WERI-Rb-1 (cell line): ENCODE data around the gene STIM1.
A peak's percentile ranks its signal among the peaks of the same experiment; 100 is the strongest.

Experiments used
- DNase-seq: peaks from one replicate; pipeline ENCODE4 v3.0.0-alpha.2; 2020
- H3K27ac ChIP-seq: fragments of 250-450 bp; sonication (Bioruptor Pico); 2 replicates; pipeline ENCODE4 v1.5.1; 2020; ENCODE audit warnings: mild to moderate bottlenecking, moderate library complexity
- H3K27me3 ChIP-seq: fragments of 250-450 bp; sonication (Bioruptor Pico); 2 replicates; pipeline ENCODE4 v1.5.1; 2021; ENCODE audit warnings: mild to moderate bottlenecking, low read depth, moderate library complexity; ENCODE audit not compliant: insufficient read depth, severe bottlenecking
- H3K36me3 ChIP-seq: fragments of 250-450 bp; sonication (Bioruptor Pico); 2 replicates; pipeline ENCODE4 v1.5.1; 2020; ENCODE audit warnings: mild to moderate bottlenecking, moderate library complexity
- H3K4me3 ChIP-seq: 2 replicates; pipeline ENCODE4 v1.5.1; 2011; ENCODE audit warnings: low read depth, mild to moderate bottlenecking, control low read depth, low read length
- H3K9me3 ChIP-seq: fragments of 250-450 bp; sonication (Bioruptor Pico); 2 replicates; pipeline ENCODE4 v1.5.1; 2021; ENCODE audit warnings: mild to moderate bottlenecking, moderate library complexity; ENCODE audit not compliant: severe bottlenecking
- TF ChIP-seq, protein P1 (sequence below): IDR thresholded peaks from 2 replicates; pipeline ENCODE4 v1.5.1; 2011; ENCODE audit warnings: low read depth, mild to moderate bottlenecking, control low read depth, inconsistent platforms, low read length

The STIM1 gene

DNA sequence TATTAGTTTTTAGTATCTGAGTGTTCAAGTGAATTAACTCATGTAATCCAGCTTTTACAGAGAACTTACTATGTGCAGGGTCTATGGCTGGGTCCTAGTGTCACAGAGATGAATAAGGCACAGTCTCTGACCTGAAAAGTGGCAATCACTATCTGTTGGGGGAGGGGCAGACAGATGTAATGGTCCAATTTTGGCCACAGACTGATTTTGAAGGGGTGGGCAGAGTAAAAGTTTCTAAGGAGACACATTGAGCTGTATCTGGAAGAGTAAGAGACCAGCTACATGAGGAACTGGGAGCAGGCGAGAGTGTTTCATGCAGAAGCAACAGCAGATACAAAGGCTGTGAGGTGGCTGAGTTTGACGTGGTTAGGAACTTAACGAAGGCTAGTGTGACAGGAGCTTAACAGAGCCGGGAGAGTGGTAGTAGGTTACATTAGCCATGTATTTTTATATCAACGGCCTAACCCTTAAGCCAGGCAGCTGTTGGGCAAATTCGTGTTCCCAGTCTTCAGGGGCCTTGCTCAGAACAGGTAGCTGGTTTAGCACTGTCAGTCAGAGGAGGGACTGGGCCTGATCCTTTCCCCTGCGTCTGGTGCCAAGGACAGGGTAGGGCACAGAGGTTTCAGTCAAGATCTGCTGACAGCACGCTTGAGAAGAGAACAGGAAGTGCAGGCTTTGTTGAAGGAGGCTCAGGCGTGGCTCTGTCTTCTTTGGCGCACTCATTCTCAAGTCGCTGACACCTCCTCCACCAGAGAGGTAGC is 1.4 kb upstream of the STIM1 start:
- Histone ChIP-seq H3K27ac (peak overlapping the region; percentile 89), H3K36me3 (no peaks in the 10 kb centered on the region), H3K4me3 (peak overlapping the region; percentile 26; the same call in 1 of the 2 replicates), H3K9me3 (no peaks in the 10 kb centered on the region), H3K27me3 (no peaks in the 10 kb centered on the region)
- TF ChIP-seq, protein P1, sequence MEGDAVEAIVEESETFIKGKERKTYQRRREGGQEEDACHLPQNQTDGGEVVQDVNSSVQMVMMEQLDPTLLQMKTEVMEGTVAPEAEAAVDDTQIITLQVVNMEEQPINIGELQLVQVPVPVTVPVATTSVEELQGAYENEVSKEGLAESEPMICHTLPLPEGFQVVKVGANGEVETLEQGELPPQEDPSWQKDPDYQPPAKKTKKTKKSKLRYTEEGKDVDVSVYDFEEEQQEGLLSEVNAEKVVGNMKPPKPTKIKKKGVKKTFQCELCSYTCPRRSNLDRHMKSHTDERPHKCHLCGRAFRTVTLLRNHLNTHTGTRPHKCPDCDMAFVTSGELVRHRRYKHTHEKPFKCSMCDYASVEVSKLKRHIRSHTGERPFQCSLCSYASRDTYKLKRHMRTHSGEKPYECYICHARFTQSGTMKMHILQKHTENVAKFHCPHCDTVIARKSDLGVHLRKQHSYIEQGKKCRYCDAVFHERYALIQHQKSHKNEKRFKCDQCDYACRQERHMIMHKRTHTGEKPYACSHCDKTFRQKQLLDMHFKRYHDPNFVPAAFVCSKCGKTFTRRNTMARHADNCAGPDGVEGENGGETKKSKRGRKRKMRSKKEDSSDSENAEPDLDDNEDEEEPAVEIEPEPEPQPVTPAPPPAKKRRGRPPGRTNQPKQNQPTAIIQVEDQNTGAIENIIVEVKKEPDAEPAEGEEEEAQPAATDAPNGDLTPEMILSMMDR = no peak
- peak; percentile 40 for DNase-seq

DNA sequence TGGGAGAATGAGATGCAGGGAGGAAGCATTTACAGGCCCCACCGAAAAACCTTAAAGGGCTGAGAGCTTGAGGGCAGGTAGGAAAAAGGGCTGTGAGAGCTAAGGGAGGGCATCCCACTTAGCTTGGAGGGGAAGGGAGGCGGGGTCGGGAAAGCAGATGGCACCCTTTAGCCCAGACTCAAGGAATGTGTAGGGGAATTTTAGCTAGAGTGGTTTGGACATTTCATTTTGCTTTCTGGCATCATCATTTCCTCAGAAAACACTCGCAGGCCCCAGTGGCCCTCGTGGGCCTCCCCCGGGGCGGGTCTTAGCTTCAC is 846 bp upstream of the STIM1 start:
- no peaks in the 10 kb centered on the region for H3K36me3 ChIP-seq
- TF ChIP-seq, protein P1 = no peak
- no peaks in the 10 kb centered on the region for H3K9me3 ChIP-seq
- peak overlapping the region; percentile 26 for H3K4me3 ChIP-seq
- no peaks in the 10 kb centered on the region for H3K27me3 ChIP-seq
- DNase-seq = no peak
- H3K27ac ChIP-seq = peak overlapping the region; percentile 89

DNA sequence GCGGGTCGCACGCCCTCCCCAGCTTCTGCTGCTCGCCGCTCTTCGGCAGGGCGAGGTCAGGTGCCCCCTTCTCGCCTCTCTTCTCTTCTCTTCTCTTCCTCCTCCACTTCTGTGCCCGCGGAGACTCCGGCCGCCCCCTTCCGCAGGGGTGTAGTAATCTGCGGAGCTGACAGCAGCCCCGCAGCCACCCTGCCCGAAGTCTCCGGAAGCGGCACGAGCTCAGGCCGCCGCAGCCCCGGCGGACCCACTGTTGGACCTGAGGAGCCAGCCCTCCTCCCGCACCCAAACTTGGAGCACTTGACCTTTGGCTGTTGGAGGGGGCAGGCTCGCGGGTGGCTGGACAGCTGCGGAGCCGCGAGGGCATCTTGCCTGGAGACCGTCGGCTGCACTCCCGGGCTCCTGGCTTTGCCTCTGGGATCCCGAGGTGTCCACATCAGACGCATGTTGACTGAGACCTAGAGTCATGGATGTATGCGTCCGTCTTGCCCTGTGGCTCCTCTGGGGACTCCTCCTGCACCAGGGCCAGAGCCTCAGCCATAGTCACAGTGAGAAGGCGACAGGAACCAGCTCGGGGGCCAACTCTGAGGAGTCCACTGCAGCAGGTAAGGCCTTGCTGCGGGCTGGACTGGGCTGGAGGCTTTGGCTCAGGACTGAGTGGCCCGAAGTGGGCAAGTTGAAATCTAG is 486 bp downstream of the STIM1 start:
- DNase-seq = peak; percentile 30
- peak overlapping the region; percentile 89 for H3K27ac ChIP-seq
- no peaks in the 10 kb centered on the region for H3K9me3 ChIP-seq
- TF ChIP-seq, protein P1 = no peak
- peak overlapping the region; percentile 81 for H3K4me3 ChIP-seq
- no peaks in the 10 kb centered on the region for H3K36me3 ChIP-seq
- H3K27me3 ChIP-seq = no peaks in the 10 kb centered on the region

DNA sequence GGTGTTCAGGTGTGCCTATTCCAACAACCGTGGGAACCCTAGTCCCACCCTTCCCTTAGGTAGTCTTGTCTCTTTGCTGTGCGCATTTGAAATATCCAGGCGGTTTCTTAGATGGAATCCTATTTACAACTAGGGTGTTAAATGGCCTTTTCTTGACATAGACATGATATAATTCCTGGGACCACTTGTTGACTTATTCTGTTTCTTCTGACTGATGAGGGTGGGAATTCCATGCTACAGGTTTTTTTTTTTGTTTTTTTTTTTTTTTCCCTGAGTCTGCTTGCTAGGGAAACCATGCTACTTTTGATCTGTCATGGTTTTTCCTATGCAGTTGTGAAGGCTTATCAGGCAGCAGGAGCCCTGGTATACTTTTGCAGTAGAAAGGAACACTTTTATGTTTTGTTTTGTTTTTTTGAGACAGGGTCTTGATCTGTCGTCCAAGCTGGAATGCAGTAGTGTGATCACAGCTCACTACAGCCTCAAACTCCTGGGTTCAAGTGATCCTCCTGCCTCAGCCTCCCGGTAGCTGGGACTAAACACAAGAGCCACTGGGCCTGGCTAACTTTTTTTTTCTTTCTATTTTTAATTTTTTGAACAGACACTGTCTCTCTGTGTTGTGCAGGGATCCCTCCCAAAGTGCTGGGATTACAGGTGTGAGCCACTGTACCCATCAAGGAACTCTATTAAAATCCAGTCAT is 1.5 kb downstream of the STIM1 start:
- no peak for DNase-seq
- Histone ChIP-seq H3K27me3 (no peaks in the 10 kb centered on the region), H3K4me3 (no peak overlapping the region), H3K27ac (no peak overlapping the region), H3K36me3 (no peaks in the 10 kb centered on the region), H3K9me3 (no peaks in the 10 kb centered on the region)
- TF ChIP-seq, protein P1 = no peak

DNA sequence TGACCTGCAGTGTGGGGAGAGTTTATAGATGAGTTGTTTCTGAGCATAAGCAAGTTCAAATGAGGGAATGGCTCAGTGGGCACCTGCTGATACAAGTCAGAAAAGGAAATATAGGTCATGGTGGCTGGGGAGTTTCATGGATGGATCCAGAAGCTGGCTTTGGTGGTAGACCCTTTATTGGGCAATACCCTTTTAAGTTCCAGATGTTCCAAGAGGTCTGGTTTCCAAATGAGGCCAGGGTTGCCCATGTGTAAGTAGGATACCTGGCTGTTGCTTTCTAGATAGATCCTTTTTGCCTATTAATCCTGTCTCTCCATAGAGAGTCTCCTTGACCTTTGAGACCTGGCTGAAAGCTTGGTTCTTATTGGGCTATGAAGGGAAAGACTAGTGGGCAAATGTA is 2.2 kb downstream of the STIM1 start:
- Histone ChIP-seq H3K4me3 (no peak overlapping the region), H3K36me3 (no peaks in the 10 kb centered on the region), H3K9me3 (no peaks in the 10 kb centered on the region), H3K27me3 (no peaks in the 10 kb centered on the region), H3K27ac (no peak overlapping the region)
- TF ChIP-seq, protein P1 = no peak
- DNase-seq = no peak
